Suprapubic skin (tissue), 4 donors: Measurements from ENCODE around the gene C13orf46.

Experiments used
- CTCF ChIP-seq, 2 donors: fragments of 200-600 bp in 1 of 2; fragments of 450-650 bp in 1 of 2; sonication (generic) in 1 of 2; IDR thresholded peaks; one replicate each; pipeline ENCODE4 v1.5.1; 2016 to 2019; ENCODE audit warnings: antibody characterized with exemption in 2 of 2, mild to moderate bottlenecking in 1 of 2, moderate library complexity in 1 of 2
- EP300 ChIP-seq: sonication (generic); formaldehyde crosslinking; IDR thresholded peaks from one replicate; pipeline ENCODE4 v1.6.1; 2017; ENCODE audit warnings: antibody characterized with exemption
- POLR2A ChIP-seq, 2 donors: fragments of 450-650 bp; IDR thresholded peaks; one replicate each; pipeline ENCODE4 v1.6.1; 2017; ENCODE audit warnings: antibody characterized with exemption in 2 of 2, mild to moderate bottlenecking in 2 of 2, moderate library complexity in 2 of 2
- POLR2AphosphoS5 ChIP-seq, 3 donors: sonication (generic); formaldehyde crosslinking; IDR thresholded peaks; one replicate each; pipeline ENCODE4 v1.6.1; 2017; ENCODE audit warnings: antibody characterized with exemption in 3 of 3

DNA sequence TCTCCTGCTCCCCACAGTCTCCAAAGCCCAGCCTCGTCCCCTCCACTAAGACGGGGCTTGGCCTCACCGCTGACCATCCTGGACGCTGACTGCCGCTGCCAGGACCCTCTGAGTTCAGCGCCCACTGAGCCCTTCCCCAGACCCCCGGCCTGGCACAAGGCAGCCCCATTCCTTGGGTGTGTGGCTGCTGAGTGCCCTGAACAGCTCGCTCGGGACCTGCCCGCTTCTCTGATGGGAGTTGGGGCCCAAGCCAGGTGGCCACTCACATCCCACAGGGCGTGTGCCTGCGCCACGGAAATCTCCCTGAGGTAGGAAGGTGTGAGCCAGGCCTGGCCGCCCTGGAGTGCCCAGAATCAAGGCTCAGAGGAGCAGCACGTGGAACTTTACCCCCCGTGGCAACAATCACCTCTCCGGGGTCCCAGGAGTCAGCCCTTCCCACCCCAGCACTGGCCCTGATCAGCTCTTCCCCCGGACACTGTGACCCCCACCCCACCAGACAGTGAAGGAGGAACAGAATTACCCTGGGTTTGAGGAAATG lies 20.8 kb downstream of the C13orf46 start:
- TF ChIP-seq POLR2A (IDR thresholded peaks at IDR 0.05) (no peak), CTCF (IDR thresholded peaks at IDR 0.05) (no peak), POLR2AphosphoS5 (IDR thresholded peaks at IDR 0.05) (no peak), EP300 (no peak)
